Smooth muscle cell (in vitro differentiated cells): ENCODE measurements around the gene SV2B. TPM values are rescaled to one million over a fixed set of nuclear protein-coding genes. Genes with fewer than 3 reads are reported as not detected.

Experiments used
- DNase-seq: peaks from one replicate; lab custom pipeline; 2025; ENCODE audit not compliant: unreplicated experiment; lab: John Stamatoyannopoulos, UW
- H2AFZ ChIP-seq: fragments of 200-600 bp; sonication (generic); 2 replicates; pipeline ENCODE4 v1.6.0; 2016; ENCODE audit warnings: antibody characterized with exemption, low read depth, mild to moderate bottlenecking
- H3F3A ChIP-seq: fragments of 200-600 bp; sonication (generic); 2 replicates; pipeline ENCODE4 v1.6.0; 2017; ENCODE audit warnings: antibody characterized with exemption, low read depth
- H3K27ac ChIP-seq: fragments of 200-600 bp; sonication (generic); 2 replicates; pipeline ENCODE4 v1.5.1; 2016; ENCODE audit warnings: low read depth, mild to moderate bottlenecking
- H3K27me3 ChIP-seq: fragments of 200-600 bp; sonication (generic); 2 replicates; pipeline ENCODE4 v1.6.1; 2016; ENCODE audit warnings: low read depth, mild to moderate bottlenecking
- H3K36me3 ChIP-seq: fragments of 200-600 bp; sonication (generic); 2 replicates; pipeline ENCODE4 v1.5.1; 2016; ENCODE audit warnings: low read depth
- H3K4me1 ChIP-seq: fragments of 200-600 bp; sonication (generic); 2 replicates; pipeline ENCODE4 v1.5.1; 2016; ENCODE audit warnings: low read depth
- H3K4me2 ChIP-seq: fragments of 200-600 bp; sonication (generic); 2 replicates; pipeline ENCODE4 v1.6.0; 2016; ENCODE audit warnings: mild to moderate bottlenecking
- H3K4me3 ChIP-seq: fragments of 200-600 bp; sonication (generic); 2 replicates; pipeline ENCODE4 v1.5.1; 2016; ENCODE audit warnings: mild to moderate bottlenecking
- H3K79me2 ChIP-seq: fragments of 200-600 bp; sonication (generic); 2 replicates; pipeline ENCODE4 v1.6.0; 2016; ENCODE audit warnings: low read depth, mild to moderate bottlenecking
- H3K9ac ChIP-seq: fragments of 200-600 bp; sonication (generic); 2 replicates; pipeline ENCODE4 v1.6.0; 2016; ENCODE audit warnings: low read depth
- H3K9me3 ChIP-seq: fragments of 200-600 bp; sonication (generic); replicated peaks from 2 replicates; pipeline ENCODE4 v1.5.1; 2016; ENCODE audit warnings: low read depth
- H4K20me1 ChIP-seq: fragments of 200-600 bp; sonication (generic); 2 replicates; pipeline ENCODE4 v1.6.0; 2016; ENCODE audit warnings: low read depth
- CTCF ChIP-seq: fragments of 200-600 bp; sonication (generic); IDR thresholded peaks from 2 replicates; pipeline ENCODE4 v1.5.1; 2017; ENCODE audit warnings: borderline replicate concordance, mild to moderate bottlenecking, antibody characterized with exemption; ENCODE audit not compliant: insufficient read depth, poor library complexity, severe bottlenecking
- WGBS: methylation state at CpG from one replicate; pipeline ENCODE4 v1.1.7; 2016; ENCODE audit warnings: low lambda C conversion rate; 5-methylcytosine and 5-hydroxymethylcytosine counted together
- polyA plus RNA-seq: library from polyadenylated mRNA; unstranded; fragments of >200 nt; fragmentation: Nextera tagmentation; extraction: Ambion mirVana; gene quantifications from 2 replicates; pipeline ENCODE4 v1.2.1, GENCODE V29; 2016
- total RNA-seq: library from RNA; depleted of rRNA; stranded (reverse); fragments of >200 nt; gene quantifications from 2 replicates; pipeline ENCODE4 v1.2.3, GENCODE V29; 2014

SV2B gene
- total and polyA plus RNA-seq, 2 experiments from 2014 or later = not detected

DNA sequence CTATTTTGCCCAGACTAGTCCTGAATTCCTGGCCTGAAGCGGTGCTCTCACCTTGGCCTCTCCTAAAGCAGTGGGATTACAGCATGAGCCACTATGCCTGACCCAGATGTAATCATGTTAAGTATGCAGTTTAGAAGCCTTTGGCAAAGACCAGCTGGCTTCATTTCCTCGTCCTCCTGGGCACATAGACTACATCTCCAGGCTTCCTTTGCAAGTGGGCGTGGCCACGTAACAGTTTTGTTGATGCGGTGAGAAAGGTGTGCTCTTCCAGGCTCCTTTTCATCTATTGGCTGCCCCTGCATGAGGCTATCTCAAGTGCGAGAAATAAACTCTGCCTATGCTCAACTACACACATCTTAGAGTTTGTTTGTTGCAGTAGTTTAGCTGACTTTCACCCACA is 13.0 kb downstream of the SV2B start:
- no peak overlapping the region for H3K27ac ChIP-seq
- no peak overlapping the region for H2AFZ ChIP-seq
- WGBS = 56% methylated on average over 6 of the region's 6 CpGs
- H3K9ac ChIP-seq = no peak overlapping the region
- H3K27me3 ChIP-seq = no peaks in the 10 kb centered on the region
- no peaks in the 10 kb centered on the region for H4K20me1 ChIP-seq
- no peak for DNase-seq
- no peak overlapping the region for H3K4me2 ChIP-seq
- H3K79me2 ChIP-seq = no peaks in the 10 kb centered on the region
- no peaks in the 10 kb centered on the region for H3K4me1 ChIP-seq
- H3F3A ChIP-seq = no peaks in the 10 kb centered on the region
- no peaks in the 10 kb centered on the region for H3K36me3 ChIP-seq
- no peak for TF ChIP-seq CTCF
- H3K9me3 ChIP-seq = no peaks in the 10 kb centered on the region
- H3K4me3 ChIP-seq = no peak overlapping the region

- H3K4me3 ChIP-seq = no peak overlapping the region
- no peak overlapping the region for H2AFZ ChIP-seq
- no peak overlapping the region for H3K9ac ChIP-seq
- H3K9me3 ChIP-seq = no peaks in the 10 kb centered on the region
- H3K79me2 ChIP-seq = no peaks in the 10 kb centered on the region
- H3K4me2 ChIP-seq = no peak overlapping the region
- H3K36me3 ChIP-seq = no peaks in the 10 kb centered on the region
- 37% methylated on average over 5 of the region's 5 CpGs for WGBS
- H3K4me1 ChIP-seq = no peaks in the 10 kb centered on the region
- DNase-seq = no peak
- H3K27ac ChIP-seq = no peak overlapping the region
- H3K27me3 ChIP-seq = no peaks in the 10 kb centered on the region
- no peaks in the 10 kb centered on the region for H3F3A ChIP-seq
- TF ChIP-seq CTCF = no peak
- H4K20me1 ChIP-seq = no peaks in the 10 kb centered on the region
Measured at GRCh38 chr15:91114301-91114700, 14.2 kb downstream of the SV2B start.

- H3F3A ChIP-seq = no peaks in the 10 kb centered on the region
- H3K27ac ChIP-seq = no peak overlapping the region
- no peaks in the 10 kb centered on the region for H3K4me1 ChIP-seq
- H3K9me3 ChIP-seq = no peaks in the 10 kb centered on the region
- H3K9ac ChIP-seq = no peak overlapping the region
- WGBS = 76% methylated on average over 9 of the region's 9 CpGs
- no peak overlapping the region for H2AFZ ChIP-seq
- H3K4me2 ChIP-seq = no peak overlapping the region
- no peak for TF ChIP-seq CTCF
- DNase-seq = no peak
- no peaks in the 10 kb centered on the region for H3K36me3 ChIP-seq
- H3K79me2 ChIP-seq = no peaks in the 10 kb centered on the region
- H3K27me3 ChIP-seq = no peaks in the 10 kb centered on the region
- H3K4me3 ChIP-seq = no peak overlapping the region
- H4K20me1 ChIP-seq = no peaks in the 10 kb centered on the region
Measured at GRCh38 chr15:91116113-91117067, 16.3 kb downstream of the SV2B start.
